ENCODE results near the gene ZBED5. TPM values are rescaled to one million over a fixed set of nuclear protein-coding genes. Genes with fewer than 3 reads are reported as not detected.
A peak's percentile ranks its signal among the peaks of the same experiment; 100 is the strongest.

The ZBED5 gene
- total and polyA plus RNA-seq, 9 of the 15 experiments (the other 6 are each of a cell fraction or from before 2014, with no cell fraction given): 12.4 to 70.7 (median 26.8) TPM

DNA sequence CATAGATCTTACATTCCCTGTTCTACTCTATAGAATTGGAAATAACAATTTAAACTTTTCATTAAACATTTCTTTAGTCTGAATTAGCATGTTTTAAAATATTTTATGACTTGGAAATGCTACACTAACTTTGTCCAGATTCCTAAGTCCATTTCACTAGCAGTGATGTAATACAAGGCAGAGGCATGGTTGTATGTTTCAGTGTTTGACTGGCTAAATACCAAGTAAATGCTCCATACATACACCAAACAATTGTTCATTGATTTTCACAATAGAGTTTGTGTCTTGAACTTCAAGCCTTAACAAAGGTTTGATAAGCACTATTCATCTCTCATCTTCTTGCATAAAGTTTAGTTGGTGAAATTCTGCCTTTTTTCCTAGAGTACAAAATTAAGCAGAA is 13.5 kb downstream of the ZBED5 start (continued):
- TF ChIP-seq, protein P1, sequence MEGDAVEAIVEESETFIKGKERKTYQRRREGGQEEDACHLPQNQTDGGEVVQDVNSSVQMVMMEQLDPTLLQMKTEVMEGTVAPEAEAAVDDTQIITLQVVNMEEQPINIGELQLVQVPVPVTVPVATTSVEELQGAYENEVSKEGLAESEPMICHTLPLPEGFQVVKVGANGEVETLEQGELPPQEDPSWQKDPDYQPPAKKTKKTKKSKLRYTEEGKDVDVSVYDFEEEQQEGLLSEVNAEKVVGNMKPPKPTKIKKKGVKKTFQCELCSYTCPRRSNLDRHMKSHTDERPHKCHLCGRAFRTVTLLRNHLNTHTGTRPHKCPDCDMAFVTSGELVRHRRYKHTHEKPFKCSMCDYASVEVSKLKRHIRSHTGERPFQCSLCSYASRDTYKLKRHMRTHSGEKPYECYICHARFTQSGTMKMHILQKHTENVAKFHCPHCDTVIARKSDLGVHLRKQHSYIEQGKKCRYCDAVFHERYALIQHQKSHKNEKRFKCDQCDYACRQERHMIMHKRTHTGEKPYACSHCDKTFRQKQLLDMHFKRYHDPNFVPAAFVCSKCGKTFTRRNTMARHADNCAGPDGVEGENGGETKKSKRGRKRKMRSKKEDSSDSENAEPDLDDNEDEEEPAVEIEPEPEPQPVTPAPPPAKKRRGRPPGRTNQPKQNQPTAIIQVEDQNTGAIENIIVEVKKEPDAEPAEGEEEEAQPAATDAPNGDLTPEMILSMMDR (IDR thresholded peaks at IDR 0.05 in 2 of 3, conservative IDR thresholded peaks at IDR 0.05 in 1 of 3; ENCODE audit: insufficient read depth in 2 of 3, low read depth in 1 of 3, low read length in 3 of 3): no peak
- TF ChIP-seq DACH1 (IDR thresholded peaks at IDR 0.05; ENCODE audit: partially characterized antibody) (no peak), POU5F1 (IDR thresholded peaks at IDR 0.05; ENCODE audit: borderline replicate concordance, low read depth, low read length, partially characterized antibody) (no peak)

GRCh38 chr11:10838881-10839280 is 19.0 kb downstream of the ZBED5 start:
- intact Hi-C loops (cut with micrococcal nuclease): no loop called here
- Histone ChIP-seq H2AFZ (ENCODE audit: low read depth, low read length) (no peak overlapping the region), H3K4me1 (replicated peaks in 1 of 2; ENCODE audit: control insufficient read depth in 2 of 2, insufficient read depth in 2 of 2, low read length in 2 of 2) (peaks cover 3 to 8% of the 10 kb centered on the region in 2 experiments; a peak in 4 of 5 replicates), H3K9ac (ENCODE audit: insufficient read depth in 1 of 2, low read depth in 2 of 2, low read length in 2 of 2) (no peak overlapping the region), H3K36me3 (ENCODE audit: control insufficient read depth, insufficient read depth, low read length) (no peaks in the 10 kb centered on the region), H3K9me1 (ENCODE audit: control insufficient read depth, insufficient read depth, low read length) (no peaks in the 10 kb centered on the region), H3K27ac (ENCODE audit: extremely low read depth, low read depth, low read length) (no peak overlapping the region), H3K9me3 (replicated peaks; ENCODE audit: control insufficient read depth, insufficient read depth, low read depth, low read length) (no peaks in the 10 kb centered on the region), H3K27me3 (ENCODE audit: control insufficient read depth in 2 of 2, insufficient read depth in 2 of 2, low read length in 2 of 2) (no peaks in the 10 kb centered on the region), H3K4me2 (ENCODE audit: insufficient read depth, low read length) (peak overlapping the region; percentile 27; the same call in 1 of the 2 replicates), H4K20me1 (replicated peaks; ENCODE audit: control insufficient read depth, insufficient read depth, low read length) (no peaks in the 10 kb centered on the region), H3K4me3 (no peak overlapping the region), H3K79me2 (ENCODE audit: control insufficient read depth, insufficient read depth, low read length) (no peaks in the 10 kb centered on the region)
- CTCF ChIA-PET (ENCODE audit: low intra/inter-chr PET ratio): no interaction called here
- WGBS (ENCODE audit: insufficient coverage, low coverage, missing lambda C conversion rate): 0% methylated on average over 3 of the region's 3 CpGs
- no peak for ATAC-seq
- POLR2A ChIA-PET: interaction anchor here (0.7 to 5.4 kb wide), 4 partner anchors 10 to 30 kb away, joined by 3 to 41 read pairs (median 15); partner anchors contain the start of genes EIF4G2 and ZBED5
- no TSS peak for BruUV-seq (replicated peaks)
- no peak for TF ChIP-seq PRPF4 (IDR thresholded peaks at IDR 0.05; ENCODE audit: insufficient read depth, low read depth, low read length, poor library complexity, severe bottlenecking)
- TF ChIP-seq TRIM24 (IDR thresholded peaks at IDR 0.05): no peak
- no peak for TF ChIP-seq ZNF134 (CRISPR knock-in tag; conservative IDR thresholded peaks at IDR 0.05)
- TF ChIP-seq ZNF146 (CRISPR knock-in tag; IDR thresholded peaks at IDR 0.05; ENCODE audit: unreplicated experiment): no peak
- TF ChIP-seq HNRNPK (IDR thresholded peaks at IDR 0.05; ENCODE audit: low read depth, low read length, poor library complexity, severe bottlenecking): no peak
- TF ChIP-seq ZNF644 (tag; IDR thresholded peaks at IDR 0.05; ENCODE audit: low read depth): no peak
- TF ChIP-seq ZNF766 (CRISPR knock-in tag; conservative IDR thresholded peaks at IDR 0.05): peak; percentile 65; the same call in 1 of the 2 replicates
- TF ChIP-seq SUPT5H (IDR thresholded peaks at IDR 0.05): no peak
- no peak for FAIRE-seq
- no peak for DNase-seq (ENCODE audit: extremely low read depth in 1 of 4, low spot score in 3 of 4)
- in situ Hi-C loops (cut with MboI): no loop called here
